ENCODE measurements around the gene TRIM7.

Gene TRIM7

DNA sequence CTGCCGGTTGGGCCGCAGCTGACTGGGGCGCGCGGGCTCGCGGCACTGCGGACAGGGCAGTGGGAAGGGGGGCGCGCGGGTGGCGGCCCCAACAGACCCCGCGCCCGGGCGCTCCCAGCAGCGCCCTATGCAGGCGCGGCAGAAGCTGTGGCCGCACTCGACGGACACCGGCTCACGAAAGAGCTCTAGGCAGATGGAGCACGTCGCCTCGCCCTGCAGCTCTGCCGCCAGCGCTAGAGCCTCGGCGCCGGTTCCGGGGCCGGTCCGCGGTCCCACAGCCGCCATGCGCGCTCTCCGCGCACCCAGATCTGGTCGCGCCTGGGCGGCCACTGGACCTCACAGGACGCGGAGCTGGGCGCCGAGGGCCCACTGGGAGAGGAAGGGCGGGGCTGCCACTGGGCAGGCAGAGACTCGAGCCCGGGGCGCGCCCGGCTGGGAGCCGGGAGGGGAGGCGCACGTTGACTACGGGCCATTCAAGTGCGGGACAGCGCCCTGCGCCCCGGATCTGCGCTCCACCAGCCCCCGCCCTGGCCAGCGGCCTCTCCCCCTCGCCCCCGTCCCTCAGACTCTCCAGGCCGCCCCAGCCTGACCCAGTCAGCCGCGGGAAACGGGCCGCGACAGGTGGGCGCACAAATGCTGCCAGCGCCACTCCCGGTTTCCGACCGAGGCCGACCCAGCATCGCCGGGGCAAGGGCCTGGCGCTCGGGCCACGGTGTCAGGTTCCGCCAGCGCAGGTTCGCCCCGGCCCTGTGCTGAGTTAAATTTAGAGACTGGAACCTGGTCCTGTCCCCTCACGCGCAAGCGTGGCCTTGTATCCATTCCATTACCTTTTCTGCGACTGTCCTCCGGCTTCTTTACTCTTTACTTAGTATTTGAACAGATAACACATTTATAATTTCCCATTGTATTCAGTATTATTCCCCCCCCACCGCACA, at the start of gene TRIM7:
Gene TRIM7, minus strand, starts transcription at position 371 of the 935 bp plus-strand sequence. Its CDS starts 86 bp downstream, at position 285.
- no peak for DNase-seq

DNA sequence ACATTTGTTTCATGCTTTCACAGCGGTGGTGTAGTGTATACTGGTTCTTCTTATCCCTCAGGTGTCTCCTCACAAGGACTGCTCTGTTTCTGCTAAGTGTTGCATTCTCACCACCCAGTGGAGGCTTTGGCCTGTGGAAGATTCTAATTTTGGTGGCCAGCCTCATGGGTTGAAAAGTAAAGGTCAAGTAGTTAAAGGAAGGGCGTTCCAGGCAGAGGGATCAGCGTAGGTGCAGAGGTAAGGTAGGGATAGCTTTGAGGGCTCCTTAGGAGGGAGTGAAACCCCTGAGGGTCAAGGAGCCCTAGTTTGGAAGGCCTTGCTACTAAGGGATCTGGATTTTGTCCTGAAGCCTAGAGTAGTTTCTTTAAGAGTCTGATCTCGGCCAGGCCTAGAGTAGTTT, 43.3 kb upstream of the TRIM7 start:
- DNase-seq: no peak

DNA sequence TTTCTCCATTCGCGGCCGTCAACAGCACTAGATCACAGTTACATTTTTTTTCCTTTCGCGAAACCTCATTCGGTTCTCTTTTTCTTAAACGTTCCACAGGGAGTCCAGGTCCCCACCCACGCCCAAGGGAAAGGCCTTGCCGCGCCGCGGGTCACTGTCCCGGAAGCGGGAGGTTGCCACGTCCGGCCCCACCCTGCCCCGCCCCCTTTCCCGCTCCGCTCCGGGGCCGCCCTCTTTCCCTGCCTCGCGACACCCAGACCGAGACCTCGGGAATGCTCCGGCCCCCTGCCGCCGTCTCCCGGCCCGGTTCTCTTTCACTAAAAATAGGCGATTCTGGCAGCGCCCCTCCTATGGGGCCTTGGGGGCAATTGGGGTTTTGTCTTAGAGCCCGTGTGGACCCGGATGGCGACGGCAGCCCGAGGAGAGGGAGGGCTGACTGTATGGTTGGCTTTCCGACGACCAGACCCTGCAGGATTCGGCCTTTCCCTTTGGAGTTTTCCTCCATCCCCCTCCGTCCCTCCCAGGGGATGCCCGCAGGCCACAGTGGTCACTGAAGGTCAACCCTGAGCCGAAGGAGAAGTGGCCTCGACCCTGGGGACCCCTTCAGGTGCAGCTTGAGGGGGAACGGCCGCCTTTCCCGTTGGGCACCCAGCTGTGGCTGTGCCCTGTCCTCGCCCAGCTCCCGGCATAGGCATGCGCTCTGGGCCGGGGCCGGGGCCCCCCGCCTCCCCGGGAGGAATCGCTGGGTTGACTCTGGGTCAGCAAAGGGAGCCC, 41.5 kb upstream of the TRIM7 start:
- DNase-seq: no peak

DNA sequence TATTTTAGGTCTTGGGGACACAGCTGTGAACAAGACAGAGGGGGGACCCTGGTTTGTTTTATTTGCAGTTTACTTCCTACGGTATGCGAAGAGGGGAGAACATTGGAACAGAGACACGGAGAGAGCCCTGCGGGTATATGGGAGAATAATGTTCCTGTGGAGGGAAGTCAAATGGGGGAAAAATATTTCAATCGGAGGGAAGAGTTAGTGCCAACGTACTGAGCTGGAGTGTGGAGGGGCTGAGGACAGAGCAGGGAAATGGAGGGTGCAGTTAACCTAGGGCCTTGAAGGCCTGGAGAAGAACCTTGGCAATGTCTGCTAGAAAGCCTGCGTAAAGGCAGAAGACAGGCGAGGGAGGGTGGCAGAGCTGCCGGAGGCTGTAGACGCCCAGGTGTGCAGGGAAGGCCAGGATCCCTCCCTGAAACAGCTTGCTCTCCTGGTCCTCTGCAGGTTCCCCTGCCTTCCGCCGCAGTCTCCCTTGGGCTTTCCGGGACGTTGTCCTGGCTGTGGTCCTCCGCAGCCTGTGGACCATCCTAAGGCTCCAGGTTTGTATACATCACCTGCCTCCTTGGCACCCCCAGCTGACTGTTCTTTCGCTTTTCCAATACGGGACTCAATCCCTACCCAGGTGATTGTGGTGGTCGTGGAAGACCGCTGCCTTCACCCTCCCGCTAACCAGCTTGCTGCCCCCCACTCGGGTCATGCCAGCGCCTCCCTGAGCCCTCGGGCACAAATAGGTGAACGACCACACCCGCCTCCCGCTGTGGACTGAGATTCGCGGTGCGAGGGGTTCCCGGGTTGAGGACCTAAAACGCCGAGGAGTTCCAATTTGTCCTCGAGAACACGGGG, 40.7 kb upstream of the TRIM7 start:
- no peak for DNase-seq

DNA sequence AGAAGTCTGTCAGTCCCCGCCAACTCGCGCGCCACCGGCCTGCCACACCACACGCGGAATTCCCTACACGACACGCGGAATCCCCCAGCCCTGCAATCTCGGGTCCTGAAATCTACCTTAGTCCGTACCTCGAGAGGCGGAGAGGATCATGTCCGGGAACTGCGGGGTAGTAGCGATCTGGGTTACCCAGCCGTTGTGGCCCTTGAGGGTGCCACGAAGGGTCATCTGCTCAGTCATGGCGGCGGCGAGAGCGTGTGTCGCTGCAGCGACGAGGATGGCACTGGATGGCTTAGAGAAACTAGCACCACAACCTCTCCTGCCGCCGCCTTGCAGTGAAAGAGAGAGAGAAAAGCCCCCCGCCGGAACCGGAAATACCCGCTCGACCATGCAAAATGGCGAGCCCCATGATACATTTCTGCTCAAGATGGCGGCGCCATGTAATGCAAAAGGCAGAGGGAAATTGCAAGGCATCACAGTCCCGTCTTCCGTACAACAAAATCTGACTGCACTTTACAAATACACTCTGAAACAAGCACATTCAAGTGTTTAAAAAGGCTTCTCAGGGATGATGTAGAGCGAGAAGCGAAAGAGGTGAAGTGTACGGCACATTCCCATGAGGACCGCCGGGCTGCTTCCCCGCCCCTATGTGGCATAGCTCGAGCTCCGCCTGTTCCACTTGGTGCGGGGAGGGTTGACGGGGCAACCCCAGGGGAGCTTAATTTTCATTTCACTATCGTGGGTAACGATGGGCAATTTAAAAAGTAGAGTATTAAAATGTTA, 38.8 kb upstream of the TRIM7 start, which contains the start of gene RACK1:
Gene RACK1, minus strand, starts transcription at position 343 of the 780 bp plus-strand sequence. Its CDS starts 106 bp downstream, at position 237.
- no peak for DNase-seq

DNA sequence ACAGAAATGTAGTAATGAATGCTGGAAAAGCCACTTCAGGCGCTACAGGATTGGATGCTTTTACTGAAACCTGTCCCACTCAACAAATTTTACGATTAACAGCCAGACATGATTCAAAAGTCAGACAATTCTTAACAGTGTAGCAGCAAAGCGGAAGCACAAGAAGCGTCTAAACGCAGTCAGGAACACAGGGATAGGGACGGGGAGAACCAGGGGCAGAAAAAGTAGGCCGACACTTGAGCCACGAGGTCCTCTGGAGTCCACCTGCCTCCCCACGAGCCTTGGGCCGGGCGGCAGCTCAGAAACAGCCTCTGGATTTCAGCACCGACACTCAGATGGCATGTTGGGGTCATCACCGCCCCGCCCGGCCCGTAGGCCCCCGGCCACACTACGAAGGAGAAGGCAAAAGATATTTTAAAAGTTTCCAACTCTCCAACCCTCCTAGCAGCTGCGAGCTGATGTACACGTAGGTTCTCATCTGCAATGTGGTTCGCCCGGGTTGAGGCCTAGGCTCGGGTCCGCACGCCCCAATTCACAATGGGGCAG, 38.1 kb upstream of the TRIM7 start:
- no peak for DNase-seq

DNA sequence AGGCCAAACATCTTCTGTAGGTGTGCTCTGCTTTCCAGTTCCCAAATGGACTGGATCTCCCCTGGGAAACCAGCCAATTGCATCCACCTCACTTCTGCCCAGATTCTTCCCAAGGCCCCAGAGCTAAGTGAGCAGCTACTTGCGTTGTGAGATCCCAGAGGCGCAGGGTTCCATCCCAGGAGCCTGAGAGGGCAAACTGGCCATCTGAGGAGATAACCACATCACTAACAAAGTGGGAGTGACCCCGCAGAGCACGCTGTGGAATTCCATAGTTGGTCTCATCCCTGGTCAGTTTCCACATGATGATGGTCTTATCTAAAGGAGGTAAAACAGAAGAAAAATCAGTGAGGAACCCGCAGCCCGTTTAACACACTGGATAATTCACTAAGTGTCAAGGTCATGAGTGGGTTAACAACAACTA, 37.0 kb upstream of the TRIM7 start:
- no peak for DNase-seq

DNA sequence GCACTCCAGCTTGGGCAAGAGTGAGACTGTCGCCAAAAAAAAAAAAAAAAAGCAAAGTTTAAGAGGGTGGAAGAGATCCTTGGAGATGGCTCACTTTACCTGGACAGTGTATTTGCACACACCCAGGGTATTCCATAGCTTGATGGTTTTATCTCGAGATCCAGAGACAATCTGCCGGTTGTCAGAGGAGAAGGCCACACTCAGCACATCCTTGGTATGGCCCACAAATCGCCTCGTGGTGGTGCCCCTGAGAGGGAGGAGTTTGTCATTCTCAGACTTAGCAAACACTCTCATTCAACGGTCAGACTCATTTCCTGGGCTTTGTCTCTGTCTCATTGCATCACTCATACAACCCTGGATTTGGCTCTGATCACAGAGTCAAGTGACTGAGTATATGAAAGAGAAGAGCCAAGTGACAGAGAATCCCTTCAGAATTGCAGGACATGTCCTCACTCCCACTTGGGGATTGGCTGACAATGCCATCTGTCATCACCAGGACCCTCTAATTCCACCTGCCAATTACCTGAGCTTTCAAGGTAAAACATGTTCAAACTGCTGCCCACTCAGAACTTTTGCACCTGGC, 36.5 kb upstream of the TRIM7 start:
- DNase-seq: no peak

DNA sequence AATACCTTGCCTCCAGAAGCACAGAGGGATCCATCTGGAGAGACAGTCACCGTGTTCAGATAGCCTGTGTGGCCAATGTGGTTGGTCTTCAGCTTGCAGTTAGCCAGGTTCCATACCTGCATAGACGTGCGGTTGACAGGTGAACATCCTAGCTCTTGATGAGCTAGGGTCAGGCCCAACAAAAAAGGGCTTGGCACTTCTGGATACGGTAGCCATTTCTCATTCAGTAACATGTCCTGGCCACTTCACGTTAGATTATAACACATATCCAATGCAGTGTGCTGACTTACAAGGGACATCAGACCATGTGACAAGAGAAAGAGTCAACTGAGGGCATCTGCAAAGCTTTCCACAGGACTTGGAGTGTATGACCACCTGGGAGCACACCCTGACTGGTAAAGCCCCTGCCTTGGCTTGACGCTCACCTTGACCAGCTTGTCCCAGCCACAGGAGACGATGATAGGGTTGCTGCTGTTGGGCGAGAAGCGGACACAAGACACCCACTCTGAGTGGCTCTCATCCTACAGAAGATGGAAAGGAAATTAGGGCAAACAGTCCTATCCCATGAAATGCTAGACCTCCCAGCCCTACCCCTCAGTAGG, 34.2 kb upstream of the TRIM7 start:
- no peak for DNase-seq

DNA sequence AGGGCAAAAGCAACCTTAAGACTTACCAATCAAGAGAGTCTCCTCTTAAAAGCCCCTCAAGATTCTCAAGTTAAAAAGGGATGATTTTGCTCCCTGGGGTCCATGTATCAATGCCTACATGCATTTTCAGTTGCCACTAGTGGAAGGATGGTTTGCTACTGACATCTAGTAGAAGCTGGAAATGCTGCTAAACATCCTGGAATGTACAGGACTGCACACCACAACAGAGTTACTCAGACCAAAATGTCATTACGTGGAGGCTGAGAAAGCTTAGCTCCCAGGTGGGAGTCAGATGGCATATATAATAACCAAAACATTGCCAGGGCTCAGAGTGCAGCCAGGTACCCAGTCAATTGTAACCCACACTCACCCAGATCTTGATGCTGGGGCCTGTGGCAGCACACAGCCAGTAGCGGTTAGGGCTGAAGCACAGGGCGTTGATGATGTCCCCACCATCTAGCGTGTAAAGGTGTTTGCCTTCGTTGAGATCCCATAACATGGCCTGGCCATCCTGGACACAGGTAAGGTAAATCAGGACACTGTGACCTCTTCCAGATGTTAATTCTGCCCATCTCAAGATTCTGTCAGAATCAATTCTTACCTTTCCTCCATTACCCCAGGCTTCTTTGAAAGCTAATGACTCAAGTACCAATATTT, 32.9 kb upstream of the TRIM7 start:
- DNase-seq: no peak

DNA sequence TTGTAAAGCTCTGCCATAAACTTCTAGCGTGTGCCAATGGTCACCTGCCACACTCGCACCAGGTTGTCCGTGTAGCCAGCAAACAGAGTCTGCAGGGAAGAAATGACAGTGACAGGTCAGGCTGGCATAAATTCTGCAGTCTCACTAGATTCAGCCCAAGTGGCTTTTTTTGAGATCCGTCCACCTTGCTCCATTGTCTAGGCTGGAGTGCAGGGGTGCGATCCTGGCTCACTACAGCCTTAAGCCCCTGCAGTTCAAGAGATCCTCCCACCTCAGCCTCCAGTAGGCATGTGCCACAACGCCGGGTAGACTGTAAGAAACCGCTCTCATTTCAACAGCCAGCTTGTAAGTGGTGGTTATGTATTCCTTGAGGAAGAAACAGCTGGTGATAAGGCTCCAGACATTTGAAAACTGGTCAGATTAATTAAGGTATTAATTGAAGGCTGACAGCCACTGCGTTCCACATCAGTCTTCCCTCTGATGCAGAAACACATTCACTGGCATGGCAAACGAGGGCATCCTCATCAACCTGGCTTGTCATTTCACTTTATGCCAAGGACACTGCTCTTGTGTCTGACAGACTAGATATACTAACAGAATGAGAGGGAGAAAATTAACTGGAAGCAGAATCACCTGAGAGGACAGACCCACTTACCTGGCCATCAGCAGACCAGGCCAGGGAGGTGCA, 32.1 kb upstream of the TRIM7 start:
- DNase-seq: no peak

DNA sequence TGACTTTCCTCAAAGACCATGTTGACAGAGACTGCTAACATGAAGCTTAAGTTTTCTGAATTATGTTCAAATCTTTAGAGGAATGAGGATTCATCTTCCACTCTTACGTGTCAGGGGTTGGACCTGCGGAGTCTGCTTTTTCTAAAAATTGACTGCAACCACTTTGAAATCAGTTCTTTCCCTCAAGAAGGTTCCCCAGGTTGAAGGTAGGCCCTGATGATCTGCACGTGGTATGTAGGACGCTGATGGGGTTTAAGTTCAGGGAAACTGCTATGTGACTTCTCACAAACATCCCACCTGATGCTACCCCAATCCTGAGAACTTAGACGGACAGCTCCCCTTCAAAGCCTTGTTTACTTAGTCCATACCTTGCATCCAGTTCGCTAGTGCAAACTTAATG, 31.5 kb upstream of the TRIM7 start:
- DNase-seq: no peak

DNA sequence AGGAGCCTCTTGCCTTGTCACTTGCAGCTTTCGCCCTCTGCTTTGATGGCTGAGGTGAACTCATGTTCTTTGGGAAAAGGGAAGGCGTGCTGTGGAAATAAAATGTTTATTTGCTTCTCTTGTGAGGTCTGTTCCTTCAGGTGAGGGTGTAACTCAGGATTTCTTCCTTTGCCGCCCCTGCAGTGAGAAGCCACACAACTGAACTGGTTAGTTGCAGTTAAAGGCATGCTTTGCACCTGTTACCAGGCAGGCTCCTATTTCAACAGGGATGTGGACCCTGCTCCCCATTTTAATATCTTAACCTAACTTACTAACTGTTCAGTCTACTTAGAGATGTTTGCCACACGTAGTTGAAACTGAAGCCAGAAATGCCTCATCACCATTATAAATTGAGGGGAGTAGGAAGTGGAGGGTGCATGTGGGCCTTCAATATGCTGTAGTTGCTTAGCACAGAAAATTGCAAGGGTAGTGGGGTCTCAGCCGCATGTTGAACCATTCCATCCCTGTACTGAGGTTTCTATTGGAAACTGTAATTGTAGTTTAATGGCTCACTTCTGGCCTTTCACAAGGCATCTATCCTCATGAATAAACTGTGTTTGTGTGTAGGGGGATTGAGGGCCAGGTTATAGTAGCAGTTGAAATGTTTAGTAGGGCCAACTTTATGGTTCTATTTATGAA, 30.8 kb upstream of the TRIM7 start:
- no peak for DNase-seq

DNA sequence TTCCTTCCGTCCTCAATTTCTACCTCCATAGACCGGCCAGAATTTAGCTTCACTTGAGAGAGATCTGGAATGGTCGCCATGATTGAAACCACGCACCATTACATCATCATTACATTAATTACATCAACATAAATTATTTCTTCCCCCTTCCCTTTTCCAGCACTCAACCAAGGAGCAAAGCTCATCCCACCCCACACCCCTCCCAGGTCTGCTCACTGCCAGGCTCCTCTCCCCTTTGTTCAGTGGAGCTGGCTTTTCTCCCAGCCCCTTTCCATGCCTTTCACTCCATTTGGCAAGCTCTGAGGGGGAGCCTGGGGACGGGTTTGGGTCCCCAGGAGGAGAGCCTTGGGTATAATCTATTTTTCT, 30.3 kb upstream of the TRIM7 start:
- no peak for DNase-seq

DNA sequence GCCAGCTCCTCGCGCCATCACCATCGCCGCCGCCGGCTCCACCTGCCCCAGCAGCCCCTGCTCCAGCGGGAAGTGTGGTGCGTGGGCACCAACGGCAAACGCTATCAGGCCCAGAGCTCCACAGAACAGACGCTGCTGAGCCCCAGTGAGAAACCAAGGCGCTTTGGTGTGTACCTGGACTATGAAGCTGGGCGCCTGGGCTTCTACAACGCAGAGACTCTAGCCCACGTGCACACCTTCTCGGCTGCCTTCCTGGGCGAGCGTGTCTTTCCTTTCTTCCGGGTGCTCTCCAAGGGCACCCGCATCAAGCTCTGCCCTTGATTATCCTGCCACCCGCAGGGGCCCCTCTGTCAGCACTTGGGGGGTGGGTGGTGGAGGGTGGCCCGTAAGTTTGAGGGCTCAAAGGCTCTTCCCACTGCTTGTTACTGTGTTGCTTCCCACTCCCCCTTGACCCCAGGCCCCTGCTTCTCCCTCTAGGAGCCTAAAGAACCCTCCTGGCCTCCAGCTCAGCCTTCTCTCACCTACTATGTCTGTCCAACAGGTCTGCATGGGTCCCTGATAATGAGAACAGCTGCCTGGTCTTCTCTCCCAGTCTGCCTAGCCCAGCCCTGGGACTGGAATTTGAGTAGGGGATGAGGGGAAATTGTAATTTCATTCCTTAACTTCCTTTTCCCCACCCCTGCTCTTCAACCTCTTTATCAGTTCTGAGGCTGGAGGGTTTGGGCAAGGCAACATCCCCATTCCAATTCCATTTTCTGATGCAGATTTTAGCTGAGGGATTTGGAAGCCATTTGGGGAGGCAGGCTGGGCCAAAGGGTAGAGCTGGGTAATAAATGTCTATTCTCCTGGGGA, 29.7 kb upstream of the TRIM7 start:
- no peak for DNase-seq

DNA sequence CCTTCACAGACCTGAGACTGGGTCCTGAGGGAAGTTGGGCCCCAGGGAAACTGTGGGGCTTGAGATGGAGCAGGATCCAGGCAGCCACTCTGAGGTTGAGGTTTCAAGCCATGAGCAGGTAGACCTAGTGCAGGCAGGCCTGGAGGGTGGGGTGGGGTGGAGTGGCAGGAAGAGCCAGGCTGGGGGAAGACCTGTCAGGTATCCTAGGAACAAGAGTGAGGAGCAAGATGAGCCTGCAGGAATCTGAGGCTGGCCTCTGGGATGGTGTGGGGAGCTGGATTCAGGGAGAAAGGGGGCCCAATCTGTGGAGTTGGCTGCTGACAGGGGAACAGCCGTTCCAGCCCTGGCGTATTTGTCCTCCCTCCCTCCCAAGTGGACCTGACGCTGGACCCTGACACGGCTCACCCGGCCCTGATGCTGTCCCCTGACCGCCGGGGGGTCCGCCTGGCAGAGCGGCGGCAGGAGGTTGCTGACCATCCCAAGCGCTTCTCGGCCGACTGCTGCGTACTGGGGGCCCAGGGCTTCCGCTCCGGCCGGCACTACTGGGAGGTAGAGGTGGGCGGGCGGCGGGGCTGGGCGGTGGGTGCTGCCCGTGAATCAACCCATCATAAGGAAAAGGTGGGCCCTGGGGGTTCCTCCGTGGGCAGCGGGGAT, 28.9 kb upstream of the TRIM7 start:
- DNase-seq: no peak

DNA sequence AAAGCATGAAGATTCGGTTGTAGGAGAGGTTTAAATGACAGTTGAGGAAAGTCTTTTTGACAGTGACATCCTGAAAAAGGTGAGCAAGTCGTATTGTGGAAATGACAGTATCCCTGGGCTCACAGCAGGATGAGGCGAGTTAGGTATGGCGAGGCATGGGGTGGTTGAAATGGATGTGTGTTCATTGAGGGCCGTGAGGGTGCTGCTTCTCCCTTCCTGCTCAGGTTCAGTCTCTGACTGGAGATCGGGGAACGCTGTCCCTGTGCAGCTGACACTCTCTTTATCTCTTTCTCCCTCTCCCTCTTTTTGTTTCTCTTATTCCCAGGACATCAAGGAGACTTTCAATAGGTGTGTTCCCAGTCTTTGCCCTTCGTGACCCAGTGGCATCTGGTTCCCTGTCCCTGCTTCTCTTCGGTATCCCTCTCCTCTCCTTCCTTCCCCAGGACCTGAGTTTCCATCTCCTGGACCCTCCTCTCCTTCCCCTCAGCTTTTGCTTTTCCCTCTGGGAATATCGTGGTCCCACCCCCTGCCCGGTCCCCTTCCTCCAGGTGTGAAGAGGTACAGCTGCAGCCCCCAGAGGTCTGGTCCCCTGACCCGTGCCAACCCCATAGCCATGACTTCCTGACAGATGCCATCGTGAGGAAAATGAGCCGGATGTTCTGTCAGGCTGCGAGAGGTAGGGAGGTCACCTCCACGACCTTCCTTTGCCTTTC, 28.2 kb upstream of the TRIM7 start:
- DNase-seq: no peak

Measured in NCI-H1105 treated with DMSO at 0.1 percent for 48 hours (cell line).